Peyer's patch (tissue), 4 donors: ENCODE results near the gene LHX3.

Source experiments
- POLR2A ChIP-seq, 2 donors: fragments of 450-650 bp; IDR thresholded peaks; one replicate each; pipeline ENCODE4 v1.5.1; 2017; ENCODE audit warnings: antibody characterized with exemption in 2 of 2, mild to moderate bottlenecking in 2 of 2, moderate library complexity in 2 of 2
- TF ChIP-seq, protein P1 (sequence below), 6 experiments: fragments of 450-650 bp in 4 of 6; fragments of 200-600 bp in 2 of 6; sonication (generic) in 1 of 6; IDR thresholded peaks; one replicate each; pipeline ENCODE4 v1.5.1; 2017 to 2019; ENCODE audit warnings: antibody characterized with exemption in 6 of 6, mild to moderate bottlenecking in 3 of 6, moderate library complexity in 1 of 6

DNA sequence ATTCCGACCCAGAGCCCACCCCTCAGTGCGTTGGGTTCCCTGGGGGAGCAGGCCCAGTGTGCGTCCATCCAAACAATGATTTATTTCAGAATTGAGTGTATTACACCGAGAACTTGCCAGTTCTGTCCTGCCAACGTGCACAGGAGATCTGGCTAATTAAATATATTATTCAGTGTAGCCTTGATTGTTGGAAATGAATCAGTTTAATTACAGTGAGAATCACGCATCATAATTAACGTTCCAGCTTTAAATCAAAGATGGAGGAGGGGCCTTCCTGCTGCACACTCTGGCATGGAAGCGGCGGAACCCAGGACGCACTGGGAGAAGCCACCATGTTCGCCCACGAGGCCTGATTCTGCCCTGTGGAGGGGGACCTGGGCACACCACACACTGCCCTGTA, 55.6 kb downstream of the LHX3 start:
- TF ChIP-seq, protein P1, sequence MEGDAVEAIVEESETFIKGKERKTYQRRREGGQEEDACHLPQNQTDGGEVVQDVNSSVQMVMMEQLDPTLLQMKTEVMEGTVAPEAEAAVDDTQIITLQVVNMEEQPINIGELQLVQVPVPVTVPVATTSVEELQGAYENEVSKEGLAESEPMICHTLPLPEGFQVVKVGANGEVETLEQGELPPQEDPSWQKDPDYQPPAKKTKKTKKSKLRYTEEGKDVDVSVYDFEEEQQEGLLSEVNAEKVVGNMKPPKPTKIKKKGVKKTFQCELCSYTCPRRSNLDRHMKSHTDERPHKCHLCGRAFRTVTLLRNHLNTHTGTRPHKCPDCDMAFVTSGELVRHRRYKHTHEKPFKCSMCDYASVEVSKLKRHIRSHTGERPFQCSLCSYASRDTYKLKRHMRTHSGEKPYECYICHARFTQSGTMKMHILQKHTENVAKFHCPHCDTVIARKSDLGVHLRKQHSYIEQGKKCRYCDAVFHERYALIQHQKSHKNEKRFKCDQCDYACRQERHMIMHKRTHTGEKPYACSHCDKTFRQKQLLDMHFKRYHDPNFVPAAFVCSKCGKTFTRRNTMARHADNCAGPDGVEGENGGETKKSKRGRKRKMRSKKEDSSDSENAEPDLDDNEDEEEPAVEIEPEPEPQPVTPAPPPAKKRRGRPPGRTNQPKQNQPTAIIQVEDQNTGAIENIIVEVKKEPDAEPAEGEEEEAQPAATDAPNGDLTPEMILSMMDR (IDR thresholded peaks at IDR 0.05): no peak
- TF ChIP-seq POLR2A (IDR thresholded peaks at IDR 0.05): no peak
